DOHH2 (cell line): ENCODE measurements around the gene ZAR1.
"Not testable (repeated sequence)": the region's sequence is repeated elsewhere in the genome, so short reads cannot be mapped to it uniquely, and the experiment has no call there.

ENCODE experiments used
- H3F3A ChIP-seq: fragments of 200-600 bp; sonication (generic), shearing (Covaris generic); 2 replicates; pipeline ENCODE4 v1.6.0; 2016; ENCODE audit warnings: antibody characterized with exemption, mild to moderate bottlenecking; ENCODE audit not compliant: control insufficient read depth, insufficient read depth
- H3K27ac ChIP-seq: fragments of 200-600 bp; sonication (generic); 2 replicates; pipeline ENCODE4 v1.5.1; 2014; ENCODE audit warnings: low read depth, mild to moderate bottlenecking, low read length, moderate library complexity
- H3K27me3 ChIP-seq: fragments of 200-600 bp; sonication (generic); 2 replicates; pipeline ENCODE4 v1.6.1; 2014; ENCODE audit warnings: mild to moderate bottlenecking, low read length, mixed read lengths; ENCODE audit not compliant: control insufficient read depth
- H3K36me3 ChIP-seq: fragments of 200-600 bp; sonication (generic); 2 replicates; pipeline ENCODE4 v1.6.1; 2014; ENCODE audit warnings: mild to moderate bottlenecking, low read length, moderate library complexity, mixed read lengths; ENCODE audit not compliant: control insufficient read depth
- H3K4me1 ChIP-seq: fragments of 200-600 bp; sonication (generic); 2 replicates; pipeline ENCODE4 v1.6.1; 2014; ENCODE audit warnings: mild to moderate bottlenecking, low read length, mixed read lengths; ENCODE audit not compliant: control insufficient read depth
- H3K4me2 ChIP-seq: fragments of 200-600 bp; sonication (generic); 2 replicates; pipeline ENCODE4 v1.6.0; 2014; ENCODE audit warnings: mild to moderate bottlenecking, low read length, moderate library complexity
- H3K4me3 ChIP-seq: fragments of 200-600 bp; sonication (generic); 2 replicates; pipeline ENCODE4 v1.5.1; 2014; ENCODE audit warnings: mild to moderate bottlenecking, low read length, mixed read lengths
- H3K79me2 ChIP-seq: fragments of 200-600 bp; sonication (generic); 2 replicates; pipeline ENCODE4 v1.6.1; 2014; ENCODE audit warnings: mild to moderate bottlenecking, low read length, mixed read lengths; ENCODE audit not compliant: control insufficient read depth
- H3K9me2 ChIP-seq: fragments of 200-600 bp; sonication (generic); replicated peaks from 2 replicates; pipeline ENCODE4 v1.6.1; 2014; ENCODE audit warnings: mild to moderate bottlenecking, low read length, mixed read lengths; ENCODE audit not compliant: control insufficient read depth
- H3K9me3 ChIP-seq: fragments of 200-600 bp; sonication (generic); 2 replicates; pipeline ENCODE4 v1.6.1; 2014; ENCODE audit warnings: antibody characterized with exemption, low read length, mixed read lengths; ENCODE audit not compliant: control insufficient read depth, insufficient read depth
- H4K20me1 ChIP-seq: fragments of 200-600 bp; sonication (generic); 2 replicates; pipeline ENCODE4 v1.6.0; 2014; ENCODE audit warnings: low read depth, mild to moderate bottlenecking, antibody characterized with exemption, low read length, moderate library complexity; ENCODE audit not compliant: control insufficient read depth, insufficient read depth
- EZH2phosphoT487 ChIP-seq: fragments of 200-600 bp; sonication (generic); IDR thresholded peaks from 2 replicates; pipeline ENCODE4 v1.6.1; 2017; ENCODE audit warnings: borderline replicate concordance, mild to moderate bottlenecking, antibody characterized with exemption, low read length, moderate library complexity, mixed read lengths
- TF ChIP-seq, protein P1 (sequence below): fragments of 200-600 bp; sonication (generic); IDR thresholded peaks from one replicate; pipeline ENCODE4 v1.5.1; 2014; ENCODE audit warnings: antibody characterized with exemption, mild to moderate bottlenecking, low read depth, low read length; ENCODE audit not compliant: poor library complexity, severe bottlenecking

The ZAR1 gene

DNA sequence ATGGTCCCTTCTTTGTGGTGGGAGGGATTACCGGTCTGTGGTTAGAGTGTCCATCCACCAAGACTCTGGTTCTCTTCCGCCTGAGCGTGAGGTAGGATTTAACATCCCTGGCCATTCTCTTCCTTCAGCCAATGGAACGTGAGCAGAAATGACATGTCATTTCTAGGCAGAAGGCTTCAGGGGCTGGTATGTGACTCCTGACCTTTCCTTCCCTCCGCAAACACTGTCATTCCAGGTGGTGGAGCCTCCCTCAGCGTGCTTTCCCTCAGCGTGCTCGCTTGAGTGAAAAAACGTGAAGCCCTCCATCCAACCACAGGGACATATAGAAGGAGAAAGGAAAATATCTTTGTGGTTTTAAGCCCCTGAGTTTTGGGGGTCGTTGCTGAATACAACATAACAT is 40.9 kb upstream of the ZAR1 start:
- H3K4me1 ChIP-seq, result no peaks in the 10 kb centered on the region
- no peaks in the 10 kb centered on the region for H4K20me1 ChIP-seq
- no peak overlapping the region for H3K4me2 ChIP-seq
- no peaks in the 10 kb centered on the region for H3K36me3 ChIP-seq
- no peak overlapping the region for H3K27ac ChIP-seq
- H3F3A ChIP-seq, result no peaks in the 10 kb centered on the region
- H3K4me3 ChIP-seq, result no peak overlapping the region
- no peaks in the 10 kb centered on the region for H3K9me2 ChIP-seq
- no peak for TF ChIP-seq EZH2phosphoT487
- TF ChIP-seq, protein P1, sequence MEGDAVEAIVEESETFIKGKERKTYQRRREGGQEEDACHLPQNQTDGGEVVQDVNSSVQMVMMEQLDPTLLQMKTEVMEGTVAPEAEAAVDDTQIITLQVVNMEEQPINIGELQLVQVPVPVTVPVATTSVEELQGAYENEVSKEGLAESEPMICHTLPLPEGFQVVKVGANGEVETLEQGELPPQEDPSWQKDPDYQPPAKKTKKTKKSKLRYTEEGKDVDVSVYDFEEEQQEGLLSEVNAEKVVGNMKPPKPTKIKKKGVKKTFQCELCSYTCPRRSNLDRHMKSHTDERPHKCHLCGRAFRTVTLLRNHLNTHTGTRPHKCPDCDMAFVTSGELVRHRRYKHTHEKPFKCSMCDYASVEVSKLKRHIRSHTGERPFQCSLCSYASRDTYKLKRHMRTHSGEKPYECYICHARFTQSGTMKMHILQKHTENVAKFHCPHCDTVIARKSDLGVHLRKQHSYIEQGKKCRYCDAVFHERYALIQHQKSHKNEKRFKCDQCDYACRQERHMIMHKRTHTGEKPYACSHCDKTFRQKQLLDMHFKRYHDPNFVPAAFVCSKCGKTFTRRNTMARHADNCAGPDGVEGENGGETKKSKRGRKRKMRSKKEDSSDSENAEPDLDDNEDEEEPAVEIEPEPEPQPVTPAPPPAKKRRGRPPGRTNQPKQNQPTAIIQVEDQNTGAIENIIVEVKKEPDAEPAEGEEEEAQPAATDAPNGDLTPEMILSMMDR, result no peak
- H3K9me3 ChIP-seq, result no peaks in the 10 kb centered on the region
- no peaks in the 10 kb centered on the region for H3K27me3 ChIP-seq
- no peaks in the 10 kb centered on the region for H3K79me2 ChIP-seq

DNA sequence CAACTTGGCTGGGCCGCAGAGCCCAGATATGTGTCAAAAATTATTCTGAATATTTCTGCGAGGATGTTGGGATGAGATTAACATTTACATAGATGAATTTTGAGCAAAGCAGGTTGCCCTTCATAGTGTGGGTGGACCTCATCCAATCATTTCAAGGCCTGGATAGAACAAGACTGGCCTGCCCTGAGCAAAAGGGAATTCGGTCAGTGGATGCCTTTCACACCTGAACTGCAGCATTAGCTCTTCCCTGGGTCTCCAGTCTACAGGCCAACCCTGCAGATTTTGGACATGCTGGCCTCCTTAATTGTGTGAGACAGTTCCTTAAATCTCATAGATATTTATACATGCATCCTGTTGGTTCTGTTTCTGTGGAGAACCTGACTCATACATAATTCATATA is 39.3 kb upstream of the ZAR1 start:
- H3K27me3 ChIP-seq, result no peaks in the 10 kb centered on the region
- H3K36me3 ChIP-seq, result no peaks in the 10 kb centered on the region
- TF ChIP-seq EZH2phosphoT487, result no peak
- TF ChIP-seq, protein P1, result no peak
- H3F3A ChIP-seq, result no peaks in the 10 kb centered on the region
- no peaks in the 10 kb centered on the region for H3K79me2 ChIP-seq
- H3K9me3 ChIP-seq, result no peaks in the 10 kb centered on the region
- no peaks in the 10 kb centered on the region for H4K20me1 ChIP-seq
- no peak overlapping the region for H3K4me2 ChIP-seq
- no peaks in the 10 kb centered on the region for H3K9me2 ChIP-seq
- H3K27ac ChIP-seq, result no peak overlapping the region
- H3K4me1 ChIP-seq, result no peaks in the 10 kb centered on the region
- no peak overlapping the region for H3K4me3 ChIP-seq

DNA sequence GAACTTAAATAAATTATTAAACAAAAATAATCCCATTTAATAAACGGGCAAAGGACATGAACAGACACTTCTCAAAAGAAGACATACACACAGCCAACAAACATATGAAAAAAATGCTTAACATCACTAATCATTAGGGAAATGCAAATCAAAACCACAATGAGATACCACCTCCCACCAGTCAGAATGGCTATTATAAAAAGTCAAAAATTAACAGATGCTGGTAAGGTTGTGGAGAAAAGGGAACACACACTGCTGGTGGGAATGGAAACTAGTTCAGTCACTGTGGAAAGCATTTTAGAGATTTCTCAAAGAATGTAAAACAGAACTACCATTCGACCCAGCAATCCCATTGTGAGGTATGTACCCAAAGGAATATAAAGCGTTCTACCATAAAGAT is 38.4 kb upstream of the ZAR1 start:
- H3F3A ChIP-seq, H3K4me3 ChIP-seq, H3K79me2 ChIP-seq, H3K36me3 ChIP-seq, H3K4me2 ChIP-seq, H3K27me3 ChIP-seq, H3K27ac ChIP-seq, H4K20me1 ChIP-seq, H3K9me2 ChIP-seq, H3K9me3 ChIP-seq, H3K4me1 ChIP-seq: not testable (repeated sequence)

DNA sequence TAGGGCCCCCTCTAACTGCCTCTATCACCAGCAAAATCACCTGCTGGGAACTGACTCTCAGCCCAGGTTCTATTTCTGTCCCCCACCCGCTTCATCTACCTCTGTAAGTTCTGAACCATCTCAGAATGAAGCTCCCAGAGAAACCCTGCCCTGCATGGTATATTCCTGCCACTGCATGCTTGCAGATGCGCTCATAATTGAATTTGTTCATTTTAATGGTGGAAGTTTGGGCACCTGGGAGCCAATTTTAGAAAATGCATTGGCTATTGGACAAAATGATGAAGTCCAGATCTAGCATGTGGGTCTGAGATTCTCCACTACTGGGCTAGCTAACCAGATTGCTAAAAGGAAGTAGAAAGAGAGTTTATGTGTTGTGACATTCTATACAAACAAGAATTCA is 35.5 kb upstream of the ZAR1 start:
- no peak overlapping the region for H3K27ac ChIP-seq
- no peaks in the 10 kb centered on the region for H3K9me2 ChIP-seq

More for the DNA sequence above, 35.5 kb upstream of the ZAR1 start:
- H3K4me2 ChIP-seq, result no peak overlapping the region
- H3K79me2 ChIP-seq, result no peaks in the 10 kb centered on the region
- no peaks in the 10 kb centered on the region for H3K36me3 ChIP-seq
- H4K20me1 ChIP-seq, result no peaks in the 10 kb centered on the region
- H3F3A ChIP-seq, result no peaks in the 10 kb centered on the region
- no peaks in the 10 kb centered on the region for H3K27me3 ChIP-seq
- no peaks in the 10 kb centered on the region for H3K9me3 ChIP-seq
- no peak overlapping the region for H3K4me3 ChIP-seq
- TF ChIP-seq, protein P1, result no peak
- no peak for TF ChIP-seq EZH2phosphoT487
- no peaks in the 10 kb centered on the region for H3K4me1 ChIP-seq
